Measurements from ENCODE around the gene PROK1. TPM values are rescaled to one million over a fixed set of nuclear protein-coding genes. Genes with fewer than 3 reads are reported as not detected.

Gene PROK1
- total RNA-seq, 2 donors from 2014 or later = 10.7 to 75.3 TPM

GRCh38 chr1:110441888-110442287 is 9.1 kb upstream of the PROK1 start:
- H3K27me3 ChIP-seq (replicated peaks; ENCODE audit: insufficient read depth) = no peaks in the 10 kb centered on the region
- TF ChIP-seq CTCF (IDR thresholded peaks at IDR 0.05) = no peak
- no peak for TF ChIP-seq POLR2AphosphoS5 (IDR thresholded peaks at IDR 0.05)
- TF ChIP-seq POLR2A (IDR thresholded peaks at IDR 0.05) = no peak
- DNase-seq (ENCODE audit: low spot score) = no peak
- intact Hi-C loops (cut with DNase I) = no loop called here
- no peaks in the 10 kb centered on the region for H3K4me1 ChIP-seq (replicated peaks)
- H3K9me3 ChIP-seq = no peaks in the 10 kb centered on the region
- H3K27ac ChIP-seq = no peak overlapping the region
- no peaks in the 10 kb centered on the region for H3K36me3 ChIP-seq
- no peak overlapping the region for H3K4me3 ChIP-seq

- Histone ChIP-seq H3K27ac (no peak overlapping the region), H3K36me3 (no peaks in the 10 kb centered on the region), H3K4me3 (no peak overlapping the region), H3K27me3 (replicated peaks; ENCODE audit: insufficient read depth) (no peaks in the 10 kb centered on the region), H3K4me1 (replicated peaks) (no peaks in the 10 kb centered on the region), H3K9me3 (no peaks in the 10 kb centered on the region)
- DNase-seq (ENCODE audit: low spot score) = no peak
- TF ChIP-seq POLR2A (IDR thresholded peaks at IDR 0.05) (no peak), CTCF (IDR thresholded peaks at IDR 0.05) (no peak), POLR2AphosphoS5 (IDR thresholded peaks at IDR 0.05) (no peak)
- WGBS = 82% methylated on average over 8 of the region's 8 CpGs
- intact Hi-C loops (cut with DNase I) = no loop called here
These were observed 7.5 kb upstream of the PROK1 start for GRCh38 chr1:110443451-110443850.

GRCh38 chr1:110444561-110444960 is 6.4 kb upstream of the PROK1 start:
- no peaks in the 10 kb centered on the region for H3K36me3 ChIP-seq
- WGBS = 83% methylated on average over 8 of the region's 8 CpGs
- no peak for TF ChIP-seq POLR2A (IDR thresholded peaks at IDR 0.05)
- no peak for TF ChIP-seq POLR2AphosphoS5 (IDR thresholded peaks at IDR 0.05)
- TF ChIP-seq CTCF (IDR thresholded peaks at IDR 0.05) = no peak
- no peak overlapping the region for H3K27ac ChIP-seq
- no peaks in the 10 kb centered on the region for H3K27me3 ChIP-seq (replicated peaks; ENCODE audit: insufficient read depth)
- H3K4me3 ChIP-seq = no peak overlapping the region
- intact Hi-C loops (cut with DNase I) = no loop called here
- H3K4me1 ChIP-seq (replicated peaks) = no peaks in the 10 kb centered on the region
- DNase-seq (ENCODE audit: low spot score) = no peak
- H3K9me3 ChIP-seq = no peaks in the 10 kb centered on the region

GRCh38 chr1:110449661-110450651 is 993 bp upstream of the PROK1 start:
- Histone ChIP-seq H3K4me1 (replicated peaks) (no peaks in the 10 kb centered on the region), H3K36me3 (no peaks in the 10 kb centered on the region), H3K4me3 (no peak overlapping the region), H3K27me3 (replicated peaks; ENCODE audit: insufficient read depth) (no peaks in the 10 kb centered on the region), H3K9me3 (no peaks in the 10 kb centered on the region), H3K27ac (no peak overlapping the region)
- 49% methylated on average over 12 of the region's 12 CpGs for WGBS
- DNase-seq (ENCODE audit: low spot score) = no peak
- intact Hi-C loops (cut with DNase I) = no loop called here
- TF ChIP-seq POLR2AphosphoS5 (IDR thresholded peaks at IDR 0.05) (no peak), CTCF (IDR thresholded peaks at IDR 0.05) (no peak), POLR2A (IDR thresholded peaks at IDR 0.05) (no peak)

GRCh38 chr1:110452330-110452729 is 1.4 kb downstream of the PROK1 start:
- DNase-seq (ENCODE audit: low spot score) = no peak
- no peaks in the 10 kb centered on the region for H3K9me3 ChIP-seq
- no peaks in the 10 kb centered on the region for H3K4me1 ChIP-seq (replicated peaks)
- 39% methylated on average over 7 of the region's 7 CpGs for WGBS
- H3K4me3 ChIP-seq = no peak overlapping the region
- H3K36me3 ChIP-seq = no peaks in the 10 kb centered on the region
- TF ChIP-seq POLR2A (IDR thresholded peaks at IDR 0.05) = no peak
- TF ChIP-seq CTCF (IDR thresholded peaks at IDR 0.05) = no peak
- no peak for TF ChIP-seq POLR2AphosphoS5 (IDR thresholded peaks at IDR 0.05)
- no peaks in the 10 kb centered on the region for H3K27me3 ChIP-seq (replicated peaks; ENCODE audit: insufficient read depth)
- intact Hi-C loops (cut with DNase I) = loop anchor here (2.0 kb wide), 1 partner anchor 244 kb away; no protein-coding TSS in a partner anchor
- no peak overlapping the region for H3K27ac ChIP-seq

All from prostate gland (tissue), 2 donors.